Endodermal cell (in vitro differentiated cells): Measurements from ENCODE around the gene EYA2. TPM values are rescaled to one million over a fixed set of nuclear protein-coding genes. Genes with fewer than 3 reads are reported as not detected.

ENCODE experiments used
- DNase-seq: peaks from one replicate; pipeline ENCODE4 v3.0.0-alpha.2; 2017
- H3K27ac ChIP-seq: 2 replicates; pipeline ENCODE4 v1.5.1; 2013; ENCODE audit warnings: mild to moderate bottlenecking, low read depth, low read length, moderate library complexity
- H3K27me3 ChIP-seq: 2 replicates; pipeline ENCODE4 v1.6.1; 2013; ENCODE audit warnings: mild to moderate bottlenecking, low read length, moderate library complexity; ENCODE audit not compliant: insufficient read depth, control insufficient read depth, poor library complexity, severe bottlenecking
- H3K36me3 ChIP-seq: 2 replicates; pipeline ENCODE4 v1.7.0; 2013; ENCODE audit warnings: mild to moderate bottlenecking, low read length, moderate library complexity; ENCODE audit not compliant: control insufficient read depth, insufficient read depth
- H3K4me1 ChIP-seq: one replicate; pipeline ENCODE4 v1.7.0; 2013; ENCODE audit warnings: low read length; ENCODE audit not compliant: control insufficient read depth, insufficient read depth
- H3K4me3 ChIP-seq: 2 replicates; pipeline ENCODE4 v1.5.1; 2013; ENCODE audit warnings: mild to moderate bottlenecking, low read length, moderate library complexity
- H3K9ac ChIP-seq: 2 replicates; pipeline ENCODE4 v1.6.1; 2013; ENCODE audit warnings: mild to moderate bottlenecking, low read length, moderate library complexity; ENCODE audit not compliant: poor library complexity, severe bottlenecking; ENCODE audit errors: extremely low read depth
- H3K9me3 ChIP-seq: 2 replicates; pipeline ENCODE4 v1.6.1; 2013; ENCODE audit warnings: mild to moderate bottlenecking, low read length, moderate library complexity; ENCODE audit not compliant: control insufficient read depth
- H3K27ac Mint-ChIP-seq: 2 replicates; pipeline ENCODE4 v1.8.0; 2020; ENCODE audit warnings: mixed read lengths
- H3K27me3 Mint-ChIP-seq: 2 replicates; pipeline ENCODE4 v1.8.0; 2021; ENCODE audit warnings: mild to moderate bottlenecking, mixed read lengths; ENCODE audit not compliant: insufficient read depth
- H3K36me3 Mint-ChIP-seq: 2 replicates; pipeline ENCODE4 v1.8.0; 2020; ENCODE audit warnings: low read depth, mixed read lengths
- H3K4me1 Mint-ChIP-seq: 2 replicates; pipeline ENCODE4 v1.8.0; 2020; ENCODE audit warnings: mixed read lengths
- H3K4me3 Mint-ChIP-seq: 2 replicates; pipeline ENCODE4 v1.8.0; 2020; ENCODE audit warnings: mild to moderate bottlenecking, moderate library complexity, mixed read lengths
- H3K9me3 Mint-ChIP-seq: 2 replicates; pipeline ENCODE4 v1.8.0; 2020; ENCODE audit warnings: mild to moderate bottlenecking, mixed read lengths
- CTCF ChIP-seq: fragments of 200-600 bp; sonication (generic); conservative IDR thresholded peaks from 2 replicates; pipeline ENCODE4 v1.5.0; 2021; ENCODE audit warnings: antibody characterized with exemption, mild to moderate bottlenecking
- WGBS, 2 experiments: methylation state at CpG; one replicate each; pipeline versions ENCODE4 v1.1.5 to v1.1.7; 2013; ENCODE audit warnings: missing lambda C conversion rate in 2 of 2, mixed read lengths in 1 of 2; ENCODE audit not compliant: insufficient coverage in 1 of 2, insufficient read length in 1 of 2; 5-methylcytosine and 5-hydroxymethylcytosine counted together
- total RNA-seq, 2 donors: library from RNA; stranded (reverse); fragmentation: NEBNext Ultra II Directional in 1 of 2; extraction: Animal tissue kit (Norgen Biotek cat#: 25700) in 1 of 2; gene quantifications; 2 replicates in 1 of 2; 3 replicates in 1 of 2; pipeline ENCODE4 v1.2.1, GENCODE V29; 2021

Gene EYA2
- total RNA-seq, 2 donors from 2014 or later = 9.1 to 18.0 TPM

- Mint-ChIP-seq H3K4me1 (peaks cover 14% of the 10 kb centered on the region), H3K9me3 (no peaks in the 10 kb centered on the region), H3K36me3 (peaks cover 25% of the 10 kb centered on the region), H3K27me3 (no peaks in the 10 kb centered on the region), H3K27ac (no peak overlapping the region), H3K4me3 (no peak overlapping the region)
- 95 to 99% methylated on average over 11 to 18 of the region's 18 CpGs for WGBS, 2 experiments
- Histone ChIP-seq H3K9me3 (no peaks in the 10 kb centered on the region), H3K27ac (peak overlapping the region; percentile 0), H3K36me3 (peaks cover 53% of the 10 kb centered on the region), H3K27me3 (no peaks in the 10 kb centered on the region), H3K4me3 (no peak overlapping the region), H3K9ac (no peak overlapping the region), H3K4me1 (no peaks in the 10 kb centered on the region)
- TF ChIP-seq CTCF = no peak
- no peak for DNase-seq
Observed at GRCh38 chr20:47208534-47209174, 314.0 kb downstream of the EYA2 start.

GRCh38 chr20:47209982-47210381 lies 315.3 kb downstream of the EYA2 start:
- no peaks in the 10 kb centered on the region for H3K27me3 ChIP-seq
- H3K27ac ChIP-seq = no peak overlapping the region
- no peaks in the 10 kb centered on the region for H3K27me3 Mint-ChIP-seq
- peaks cover 25% of the 10 kb centered on the region for H3K36me3 Mint-ChIP-seq
- no peak overlapping the region for H3K4me3 ChIP-seq
- peaks cover 67% of the 10 kb centered on the region for H3K36me3 ChIP-seq
- WGBS, 2 experiments = 95 to 98% methylated on average over 10 to 15 of the region's 17 CpGs
- H3K27ac Mint-ChIP-seq = peak overlapping the region; percentile 62
- no peak for DNase-seq
- no peaks in the 10 kb centered on the region for H3K9me3 Mint-ChIP-seq
- H3K4me1 Mint-ChIP-seq = peaks cover 14% of the 10 kb centered on the region
- H3K9me3 ChIP-seq = no peaks in the 10 kb centered on the region
- no peak overlapping the region for H3K9ac ChIP-seq
- no peaks in the 10 kb centered on the region for H3K4me1 ChIP-seq
- H3K4me3 Mint-ChIP-seq = no peak overlapping the region
- TF ChIP-seq CTCF = no peak

GRCh38 chr20:47210470-47210869 lies 315.8 kb downstream of the EYA2 start:
- H3K9ac ChIP-seq = no peak overlapping the region
- peaks cover 28% of the 10 kb centered on the region for H3K36me3 Mint-ChIP-seq
- no peaks in the 10 kb centered on the region for H3K27me3 ChIP-seq
- no peak overlapping the region for H3K4me3 Mint-ChIP-seq
- H3K4me1 ChIP-seq = no peaks in the 10 kb centered on the region
- no peak for DNase-seq
- peaks cover 67% of the 10 kb centered on the region for H3K36me3 ChIP-seq
- no peak overlapping the region for H3K27ac ChIP-seq
- TF ChIP-seq CTCF = no peak
- no peaks in the 10 kb centered on the region for H3K9me3 Mint-ChIP-seq
- WGBS, 2 experiments = 95 to 98% methylated on average over 8 to 13 of the region's 13 CpGs
- no peaks in the 10 kb centered on the region for H3K27me3 Mint-ChIP-seq
- H3K4me1 Mint-ChIP-seq = peaks cover 14% of the 10 kb centered on the region
- H3K4me3 ChIP-seq = no peak overlapping the region
- no peak overlapping the region for H3K27ac Mint-ChIP-seq
- H3K9me3 ChIP-seq = no peaks in the 10 kb centered on the region
